Duodenal mucosa (tissue), 2 donors: Measurements from ENCODE around the gene CLMP.

Experiments used
- H3K27ac ChIP-seq: one replicate; pipeline ENCODE4 v1.7.0; 2013; ENCODE audit warnings: low read depth, low read length
- H3K27me3 ChIP-seq, 2 donors: one replicate each; pipeline ENCODE4 v1.7.0; 2013; ENCODE audit warnings: low read length in 2 of 2, control low read depth in 1 of 2; ENCODE audit not compliant: insufficient read depth in 2 of 2, control insufficient read depth in 1 of 2
- H3K36me3 ChIP-seq, 2 donors: one replicate each; pipeline ENCODE4 v1.7.0; 2013; ENCODE audit warnings: low read length in 2 of 2, control low read depth in 1 of 2; ENCODE audit not compliant: insufficient read depth in 2 of 2, control insufficient read depth in 1 of 2
- H3K4me1 ChIP-seq, 2 donors: one replicate each; pipeline ENCODE4 v1.7.0; 2013; ENCODE audit warnings: low read length in 2 of 2, control low read depth in 1 of 2; ENCODE audit not compliant: insufficient read depth in 2 of 2, control insufficient read depth in 1 of 2
- H3K4me3 ChIP-seq, 2 donors: one replicate each; pipeline ENCODE4 v1.7.0; 2013; ENCODE audit warnings: low read length in 2 of 2, low read depth in 1 of 2
- H3K9ac ChIP-seq, 2 donors: one replicate each; pipeline ENCODE4 v1.7.0; 2013; ENCODE audit warnings: low read length in 2 of 2, low read depth in 1 of 2
- H3K9me3 ChIP-seq, 2 donors: one replicate each; pipeline ENCODE4 v1.7.0; 2013; ENCODE audit warnings: low read length in 2 of 2, control low read depth in 1 of 2; ENCODE audit not compliant: control insufficient read depth in 1 of 2

Gene CLMP

GRCh38 chr11:123181767-123182500, 13.1 kb downstream of the CLMP start:
- Histone ChIP-seq H3K4me1 (peaks cover 0 to 5% of the 10 kb centered on the region in 2 donors), H3K27ac (no peak overlapping the region), H3K9ac (no peak overlapping the region), H3K36me3 (no peaks in the 10 kb centered on the region), H3K27me3 (peaks cover 0 to 6% of the 10 kb centered on the region in 2 donors), H3K9me3 (peaks cover 0 to 5% of the 10 kb centered on the region in 2 donors), H3K4me3 (no peak overlapping the region)

DNA sequence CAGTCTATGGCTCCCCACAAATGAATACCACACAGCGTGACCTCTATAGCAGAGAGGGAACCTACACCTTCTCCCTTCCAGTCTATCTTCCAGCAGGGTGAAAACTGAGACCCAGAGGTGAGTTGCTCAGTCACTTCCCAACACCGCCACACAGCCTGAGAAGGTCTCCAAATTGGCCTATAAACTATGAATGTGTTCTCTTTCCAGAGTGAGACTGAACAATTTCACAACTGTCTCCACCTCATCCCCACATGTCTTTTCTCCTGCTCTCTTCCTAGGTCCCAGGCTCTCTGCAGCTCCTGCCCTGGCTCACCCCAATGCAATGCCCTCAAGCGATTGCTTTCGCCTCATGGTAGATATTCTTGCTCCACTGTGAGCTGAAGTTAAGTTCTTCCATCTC, 14.0 kb downstream of the CLMP start:
- H3K27ac ChIP-seq: no peak overlapping the region
- peaks cover 0 to 5% of the 10 kb centered on the region in 2 donors for H3K4me1 ChIP-seq
- peaks cover 0 to 6% of the 10 kb centered on the region in 2 donors for H3K27me3 ChIP-seq
- peaks cover 0 to 5% of the 10 kb centered on the region in 2 donors for H3K9me3 ChIP-seq
- H3K36me3 ChIP-seq: no peaks in the 10 kb centered on the region
- no peak overlapping the region for H3K9ac ChIP-seq
- H3K4me3 ChIP-seq: no peak overlapping the region

- H3K27ac ChIP-seq: no peak overlapping the region
- no peak overlapping the region for H3K4me3 ChIP-seq
- H3K9ac ChIP-seq: no peak overlapping the region
- H3K9me3 ChIP-seq: peaks cover 0 to 5% of the 10 kb centered on the region in 2 donors
- peaks cover 0 to 5% of the 10 kb centered on the region in 2 donors for H3K4me1 ChIP-seq
- no peaks in the 10 kb centered on the region for H3K36me3 ChIP-seq
- H3K27me3 ChIP-seq: peaks cover 0 to 6% of the 10 kb centered on the region in 2 donors
Measured at GRCh38 chr11:123180574-123180973, 14.5 kb downstream of the CLMP start.

- Histone ChIP-seq H3K27me3 (peaks cover 0 to 3% of the 10 kb centered on the region in 2 donors), H3K4me1 (peaks cover 0 to 5% of the 10 kb centered on the region in 2 donors), H3K27ac (no peak overlapping the region), H3K9ac (no peak overlapping the region), H3K4me3 (no peak overlapping the region), H3K9me3 (peaks cover 0 to 5% of the 10 kb centered on the region in 2 donors), H3K36me3 (no peaks in the 10 kb centered on the region)
Measured at GRCh38 chr11:123180166-123180565, 14.9 kb downstream of the CLMP start.

DNA sequence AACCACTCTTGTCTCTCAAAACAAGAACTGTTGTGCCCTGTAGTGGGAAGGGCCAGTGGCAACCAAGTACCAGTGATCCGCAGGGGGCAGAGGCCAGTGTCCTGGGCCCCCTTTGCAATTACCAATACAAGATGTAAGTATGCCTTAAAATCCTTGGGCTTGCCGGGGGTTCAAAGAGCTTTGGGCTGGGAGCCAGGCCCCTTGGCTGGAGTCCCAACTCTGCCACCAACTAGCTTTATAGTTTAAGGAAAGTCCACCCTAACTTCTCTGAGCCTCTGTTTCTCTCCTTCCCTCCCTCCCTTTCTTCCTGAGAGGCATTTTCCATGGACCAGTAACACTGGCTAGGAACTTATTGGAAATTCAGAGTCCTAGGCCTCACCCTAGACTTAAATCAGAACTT, 15.5 kb downstream of the CLMP start:
- Histone ChIP-seq H3K36me3 (no peaks in the 10 kb centered on the region), H3K4me3 (peak overlapping the region in 1 of 2 donors; percentile 19), H3K9me3 (peaks cover 0 to 5% of the 10 kb centered on the region in 2 donors), H3K27ac (no peak overlapping the region), H3K9ac (no peak overlapping the region), H3K4me1 (peaks cover 0 to 5% of the 10 kb centered on the region in 2 donors), H3K27me3 (no peaks in the 10 kb centered on the region)

DNA sequence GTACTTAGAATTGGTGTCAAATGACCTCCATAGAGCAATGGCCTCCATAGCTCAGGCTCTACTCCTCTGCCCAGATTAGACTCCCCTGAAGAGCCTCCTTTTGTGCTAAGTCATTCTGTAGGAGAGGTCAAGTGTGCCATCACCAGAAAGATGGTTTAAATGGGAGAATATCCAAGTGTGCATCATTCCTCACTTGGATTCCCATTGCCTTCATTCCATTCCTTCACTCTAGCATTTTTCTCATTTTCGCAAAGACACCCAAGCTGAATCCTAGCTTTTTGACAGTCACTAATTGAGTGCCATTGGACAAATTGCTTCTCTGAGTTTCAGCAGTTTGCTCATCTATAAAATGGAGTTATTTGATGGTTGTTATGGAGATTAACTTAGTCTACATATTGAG, 16.9 kb downstream of the CLMP start:
- peaks cover 0 to 5% of the 10 kb centered on the region in 2 donors for H3K9me3 ChIP-seq
- no peak overlapping the region for H3K4me3 ChIP-seq
- H3K4me1 ChIP-seq: peaks cover 0 to 5% of the 10 kb centered on the region in 2 donors
- H3K36me3 ChIP-seq: no peaks in the 10 kb centered on the region
- no peaks in the 10 kb centered on the region for H3K27me3 ChIP-seq
- no peak overlapping the region for H3K27ac ChIP-seq
- no peak overlapping the region for H3K9ac ChIP-seq

DNA sequence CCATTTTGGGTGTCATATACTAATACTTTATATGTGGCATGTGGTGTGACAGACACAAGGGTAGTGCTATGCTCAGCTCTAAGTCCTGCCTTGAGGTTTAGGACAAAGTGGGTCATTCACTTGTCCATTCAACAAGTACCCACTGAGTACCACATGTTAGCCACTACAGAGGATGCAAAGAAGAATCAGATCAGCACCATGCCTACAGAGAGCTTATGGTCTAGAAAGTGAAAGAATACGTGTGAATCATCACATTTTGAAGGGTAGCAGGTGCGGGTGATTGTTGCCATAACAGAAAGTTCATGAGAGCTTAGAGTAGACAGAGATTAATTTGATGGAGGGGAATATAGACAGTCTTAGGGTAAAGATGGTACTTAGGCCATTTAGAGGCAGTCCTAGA, 18.3 kb downstream of the CLMP start:
- Histone ChIP-seq H3K27me3 (no peaks in the 10 kb centered on the region), H3K9me3 (peaks cover 0 to 5% of the 10 kb centered on the region in 2 donors), H3K27ac (no peak overlapping the region), H3K4me3 (no peak overlapping the region), H3K9ac (no peak overlapping the region), H3K4me1 (peaks cover 0 to 5% of the 10 kb centered on the region in 2 donors), H3K36me3 (no peaks in the 10 kb centered on the region)

DNA sequence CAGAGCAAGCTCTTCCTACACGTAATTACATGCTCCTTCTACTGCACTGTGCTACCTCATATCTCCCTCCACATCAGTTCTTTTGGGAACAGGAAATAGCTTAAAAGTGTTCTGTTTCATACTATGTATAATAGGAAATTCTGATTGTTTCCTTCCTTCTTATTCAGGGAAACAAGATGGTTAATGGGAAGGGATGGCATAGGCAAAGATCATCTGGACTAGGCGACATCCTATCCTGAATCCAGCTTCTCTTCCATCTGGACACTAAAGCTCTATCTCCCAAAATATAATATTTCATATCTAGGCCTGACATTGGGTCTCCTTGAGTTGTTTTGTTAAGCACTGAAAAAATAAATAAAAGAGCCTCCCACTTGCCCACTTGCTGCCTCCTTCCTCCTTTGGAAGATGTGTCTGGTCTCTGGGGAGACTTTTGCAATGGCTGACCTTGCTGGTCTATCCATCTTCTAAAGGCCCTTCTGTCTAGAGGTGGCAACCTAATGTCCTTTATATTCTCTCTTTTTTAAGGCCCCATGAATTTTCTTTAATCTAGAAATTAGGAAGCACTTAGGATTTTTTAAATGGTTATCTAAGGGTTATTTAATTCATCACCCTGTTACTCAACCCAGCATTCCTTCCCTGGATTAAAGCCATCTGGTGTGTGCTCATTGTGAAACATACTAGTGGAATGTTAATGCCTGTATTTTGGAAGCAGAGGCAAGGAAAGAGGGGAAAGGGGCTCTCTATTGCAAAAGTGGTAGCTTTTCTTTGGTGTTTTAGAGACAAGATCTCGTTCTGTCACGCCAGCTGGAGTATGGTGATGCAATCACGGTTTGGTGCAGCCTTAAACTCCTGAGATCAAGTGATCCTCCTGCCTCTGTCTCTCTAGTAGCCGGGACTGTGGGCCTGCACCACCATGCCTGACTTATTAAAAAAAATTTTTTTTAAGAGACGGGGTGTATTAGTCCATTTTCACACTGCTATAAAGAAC, 20.6 kb downstream of the CLMP start:
- Histone ChIP-seq H3K27ac (peak overlapping the region; percentile 46), H3K4me3 (no peak overlapping the region), H3K9ac (no peak overlapping the region), H3K36me3 (no peaks in the 10 kb centered on the region), H3K9me3 (no peaks in the 10 kb centered on the region), H3K4me1 (peaks cover 5% of the 10 kb centered on the region in 2 donors), H3K27me3 (no peaks in the 10 kb centered on the region)

DNA sequence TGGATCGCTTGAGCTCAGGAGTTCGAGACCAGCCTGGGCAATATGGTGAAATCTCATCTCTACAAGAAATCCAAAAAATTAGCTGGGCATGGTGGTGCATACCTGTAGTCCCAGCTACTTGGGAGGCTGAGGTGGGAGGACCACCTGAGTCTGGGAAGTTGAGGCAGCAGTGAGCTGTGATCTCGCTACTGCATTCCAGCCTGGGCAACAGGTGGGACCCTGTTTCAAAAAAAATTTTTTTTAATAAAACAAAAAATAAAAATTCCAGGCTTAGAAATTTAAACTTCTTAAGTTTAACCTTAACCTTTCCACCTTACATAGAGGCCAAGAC, 21.2 kb downstream of the CLMP start:
- Histone ChIP-seq H3K36me3 (no peaks in the 10 kb centered on the region), H3K4me1 (peaks cover 5 to 8% of the 10 kb centered on the region in 2 donors), H3K9ac (no peak overlapping the region), H3K4me3 (no peak overlapping the region), H3K27ac (no peak overlapping the region), H3K9me3 (no peaks in the 10 kb centered on the region), H3K27me3 (no peaks in the 10 kb centered on the region)
